ENCODE results near the gene MAP3K13. TPM values are rescaled to one million over a fixed set of nuclear protein-coding genes. Genes with fewer than 3 reads are reported as not detected.

The MAP3K13 gene
- total RNA-seq, 1 experiment from 2014 or later: 21.0 TPM

GRCh38 chr3:185316740-185317412 lies 46.1 kb upstream of the MAP3K13 start:
- intact Hi-C loops (cut with micrococcal nuclease): no loop called here
- no peaks in the 10 kb centered on the region for H3K27me3 ChIP-seq (ENCODE audit: insufficient read depth, low read length)
- H3K4me1 ChIP-seq (ENCODE audit: control insufficient read depth in 1 of 2, insufficient read depth in 2 of 2, low read length in 2 of 2): no peaks in the 10 kb centered on the region
- H3K36me3 ChIP-seq (ENCODE audit: control insufficient read depth in 1 of 2, insufficient read depth in 2 of 2, low read length in 2 of 2): no peaks in the 10 kb centered on the region
- no peak overlapping the region for H3K4me3 ChIP-seq (replicated peaks in 1 of 2; ENCODE audit: low read depth in 1 of 2, low read length in 2 of 2)
- no peak overlapping the region for H3K27ac ChIP-seq (ENCODE audit: low read depth, low read length)
- no peaks in the 10 kb centered on the region for H3K9me2 ChIP-seq (ENCODE audit: insufficient read depth)
- H3K4me2 ChIP-seq (ENCODE audit: low read length): no peak overlapping the region
- no peak overlapping the region for H2AFZ ChIP-seq (ENCODE audit: low read depth, low read length, poor library complexity, severe bottlenecking)
- no peaks in the 10 kb centered on the region for H4K20me1 ChIP-seq (ENCODE audit: insufficient read depth)
- POLR2A ChIA-PET: no interaction called here
- no TSS peak for BruUV-seq (replicated peaks)
- RAD21 ChIA-PET (ENCODE audit: low non-redundant PET in 1 of 2, low total read pairs in 2 of 2, uncharacterized antibody in 2 of 2, unreplicated experiment in 2 of 2): no interaction called here
- DNase-seq (ENCODE audit: low read depth, low spot score) (no peak), ATAC-seq (no peak)
- H3K9ac ChIP-seq (ENCODE audit: low read length): no peak overlapping the region
- no peaks in the 10 kb centered on the region for H3K9me3 ChIP-seq (ENCODE audit: control insufficient read depth in 1 of 2, insufficient read depth in 1 of 2, low read depth in 1 of 2, low read length in 2 of 2)
- no peak for TF ChIP-seq ELF1 (IDR thresholded peaks at IDR 0.05; ENCODE audit: borderline replicate concordance, low read depth)
- TF ChIP-seq YY1 (IDR thresholded peaks at IDR 0.05; ENCODE audit: extremely low read depth, insufficient replicate concordance, low read depth, low read length): no peak
- TF ChIP-seq POLR2A (IDR thresholded peaks at IDR 0.05; ENCODE audit: borderline replicate concordance, extremely low read depth, insufficient read depth, insufficient read length): no peak
- no peak for TF ChIP-seq MAX (IDR thresholded peaks at IDR 0.05)
- TF ChIP-seq, protein P1, sequence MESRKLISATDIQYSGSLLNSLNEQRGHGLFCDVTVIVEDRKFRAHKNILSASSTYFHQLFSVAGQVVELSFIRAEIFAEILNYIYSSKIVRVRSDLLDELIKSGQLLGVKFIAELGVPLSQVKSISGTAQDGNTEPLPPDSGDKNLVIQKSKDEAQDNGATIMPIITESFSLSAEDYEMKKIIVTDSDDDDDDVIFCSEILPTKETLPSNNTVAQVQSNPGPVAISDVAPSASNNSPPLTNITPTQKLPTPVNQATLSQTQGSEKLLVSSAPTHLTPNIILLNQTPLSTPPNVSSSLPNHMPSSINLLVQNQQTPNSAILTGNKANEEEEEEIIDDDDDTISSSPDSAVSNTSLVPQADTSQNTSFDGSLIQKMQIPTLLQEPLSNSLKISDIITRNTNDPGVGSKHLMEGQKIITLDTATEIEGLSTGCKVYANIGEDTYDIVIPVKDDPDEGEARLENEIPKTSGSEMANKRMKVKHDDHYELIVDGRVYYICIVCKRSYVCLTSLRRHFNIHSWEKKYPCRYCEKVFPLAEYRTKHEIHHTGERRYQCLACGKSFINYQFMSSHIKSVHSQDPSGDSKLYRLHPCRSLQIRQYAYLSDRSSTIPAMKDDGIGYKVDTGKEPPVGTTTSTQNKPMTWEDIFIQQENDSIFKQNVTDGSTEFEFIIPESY (IDR thresholded peaks at IDR 0.05; ENCODE audit: extremely low read depth, insufficient replicate concordance, low read length): no peak
- TF ChIP-seq EZH2phosphoT487 (IDR thresholded peaks at IDR 0.05; ENCODE audit: borderline replicate concordance): no peak
- no peak for TF ChIP-seq SRF (IDR thresholded peaks at IDR 0.05; ENCODE audit: low read depth)
- TF ChIP-seq SP1 (IDR thresholded peaks at IDR 0.05; ENCODE audit: low read depth): no peak
- no peaks in the 10 kb centered on the region for H3K79me2 ChIP-seq (ENCODE audit: insufficient read depth, low read length)
- CTCF ChIA-PET: interaction anchor here (1.6 kb wide), 1 partner anchor 9 kb away, joined by 3 read pairs; no protein-coding TSS in a partner anchor

All from HCT116 (cell line).